UCSD-AML1 (cell line): ENCODE results near the gene OR11H6.
"Not testable (repeated sequence)": the region's sequence is repeated elsewhere in the genome, so short reads cannot be mapped to it uniquely, and the experiment has no call there.

Source experiments
- DNase-seq: peaks from one replicate; lab custom pipeline; 2025; ENCODE audit not compliant: unreplicated experiment; lab: John Stamatoyannopoulos, UW

Gene OR11H6

GRCh38 chr14:20262642-20263128 is 39.2 kb downstream of the OR11H6 start:
- no peak for DNase-seq

GRCh38 chr14:20264361-20264760 is 40.9 kb downstream of the OR11H6 start:
- DNase-seq = not testable (repeated sequence)

- DNase-seq = no peak
Measured at GRCh38 chr14:20274062-20274461, 50.6 kb downstream of the OR11H6 start.
